ENCODE measurements around the gene CUBN. TPM values are rescaled to one million over a fixed set of nuclear protein-coding genes. Genes with fewer than 3 reads are reported as not detected.

Gene CUBN
- total RNA-seq, 3 donors from 2014 or later (not counting 1 experiment from before 2014, with no cell fraction given), result 4.7 to 5.6 (median 5.1) TPM

- no peaks in the 10 kb centered on the region for H3K9me3 ChIP-seq (ENCODE audit: control insufficient read depth, insufficient read depth, low read length)
- no peaks in the 10 kb centered on the region for H3K4me1 ChIP-seq (ENCODE audit: control insufficient read depth, insufficient read depth, low read length)
- 100% methylated on average over 1 of the region's 1 CpG for WGBS (ENCODE audit: insufficient coverage)
- no peak overlapping the region for H3K27ac ChIP-seq (ENCODE audit: low read length)
- H3K27ac Mint-ChIP-seq, result peak overlapping the region in 1 of 2 donors; percentile 1
- intact Hi-C loops (cut with micrococcal nuclease), result no loop called here
- H3K9me3 Mint-ChIP-seq, result no peaks in the 10 kb centered on the region
- H3K4me3 Mint-ChIP-seq, result no peak overlapping the region
- ATAC-seq (no peak), DNase-seq (no peak)
- no peaks in the 10 kb centered on the region for H3K27me3 Mint-ChIP-seq (ENCODE audit: low read depth in 2 of 2)
- TF ChIP-seq, protein P1, sequence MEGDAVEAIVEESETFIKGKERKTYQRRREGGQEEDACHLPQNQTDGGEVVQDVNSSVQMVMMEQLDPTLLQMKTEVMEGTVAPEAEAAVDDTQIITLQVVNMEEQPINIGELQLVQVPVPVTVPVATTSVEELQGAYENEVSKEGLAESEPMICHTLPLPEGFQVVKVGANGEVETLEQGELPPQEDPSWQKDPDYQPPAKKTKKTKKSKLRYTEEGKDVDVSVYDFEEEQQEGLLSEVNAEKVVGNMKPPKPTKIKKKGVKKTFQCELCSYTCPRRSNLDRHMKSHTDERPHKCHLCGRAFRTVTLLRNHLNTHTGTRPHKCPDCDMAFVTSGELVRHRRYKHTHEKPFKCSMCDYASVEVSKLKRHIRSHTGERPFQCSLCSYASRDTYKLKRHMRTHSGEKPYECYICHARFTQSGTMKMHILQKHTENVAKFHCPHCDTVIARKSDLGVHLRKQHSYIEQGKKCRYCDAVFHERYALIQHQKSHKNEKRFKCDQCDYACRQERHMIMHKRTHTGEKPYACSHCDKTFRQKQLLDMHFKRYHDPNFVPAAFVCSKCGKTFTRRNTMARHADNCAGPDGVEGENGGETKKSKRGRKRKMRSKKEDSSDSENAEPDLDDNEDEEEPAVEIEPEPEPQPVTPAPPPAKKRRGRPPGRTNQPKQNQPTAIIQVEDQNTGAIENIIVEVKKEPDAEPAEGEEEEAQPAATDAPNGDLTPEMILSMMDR (IDR thresholded peaks at IDR 0.05), result no peak
- peaks cover 39 to 42% of the 10 kb centered on the region in 2 donors for H3K4me1 Mint-ChIP-seq
- no peaks in the 10 kb centered on the region for H3K27me3 ChIP-seq (ENCODE audit: control insufficient read depth, insufficient read depth, low read length)
- H3K36me3 Mint-ChIP-seq, result no peaks in the 10 kb centered on the region
- no peak overlapping the region for H3K4me3 ChIP-seq (ENCODE audit: low read length)
- H3K36me3 ChIP-seq (ENCODE audit: control insufficient read depth, insufficient read depth, low read length), result peaks cover 2% of the 10 kb centered on the region
Observed at GRCh38 chr10:16794005-16794404, 335.6 kb downstream of the CUBN start.

GRCh38 chr10:16792675-16793074 is 336.9 kb downstream of the CUBN start:
- H3K36me3 ChIP-seq (ENCODE audit: control insufficient read depth, insufficient read depth, low read length), result peaks cover 2% of the 10 kb centered on the region
- Mint-ChIP-seq H3K4me1 (peaks cover 46 to 47% of the 10 kb centered on the region in 2 donors), H3K4me3 (no peak overlapping the region), H3K27me3 (ENCODE audit: low read depth in 2 of 2) (no peaks in the 10 kb centered on the region), H3K36me3 (no peaks in the 10 kb centered on the region), H3K9me3 (no peaks in the 10 kb centered on the region), H3K27ac (no peak overlapping the region)
- intact Hi-C loops (cut with micrococcal nuclease), result no loop called here
- no peak for ATAC-seq
- no peak overlapping the region for H3K4me3 ChIP-seq (ENCODE audit: low read length)
- TF ChIP-seq, protein P1 (IDR thresholded peaks at IDR 0.05), result no peak
- DNase-seq, result no peak
- H3K4me1 ChIP-seq (ENCODE audit: control insufficient read depth, insufficient read depth, low read length), result peaks cover 12% of the 10 kb centered on the region
- H3K9me3 ChIP-seq (ENCODE audit: control insufficient read depth, insufficient read depth, low read length), result no peaks in the 10 kb centered on the region
- H3K27me3 ChIP-seq (ENCODE audit: control insufficient read depth, insufficient read depth, low read length), result no peaks in the 10 kb centered on the region
- no peak overlapping the region for H3K27ac ChIP-seq (ENCODE audit: low read length)
- WGBS (ENCODE audit: insufficient coverage), result 97% methylated on average over 7 of the region's 8 CpGs

DNA sequence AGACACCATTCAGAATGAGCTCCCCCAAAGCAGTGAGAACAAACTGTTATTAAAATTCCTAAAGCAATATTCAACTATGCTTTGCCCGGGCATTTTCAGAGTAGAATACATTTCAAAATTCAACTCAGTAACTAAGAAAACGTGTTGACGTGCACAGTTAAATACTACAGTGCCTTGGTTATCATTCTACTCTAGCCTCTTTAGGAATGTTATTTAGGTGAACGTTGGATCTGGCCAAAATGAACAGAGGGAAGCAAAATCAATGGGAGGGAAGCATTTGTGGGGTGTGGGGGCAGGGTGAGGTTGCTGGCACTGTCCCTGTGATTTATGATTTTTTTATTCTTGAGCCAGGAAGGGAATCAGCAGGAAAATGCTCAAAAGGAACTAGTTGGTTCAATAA is 339.8 kb downstream of the CUBN start:
- no peaks in the 10 kb centered on the region for H3K27me3 Mint-ChIP-seq (ENCODE audit: low read depth in 2 of 2)
- H3K4me1 ChIP-seq (ENCODE audit: control insufficient read depth, insufficient read depth, low read length), result peaks cover 23% of the 10 kb centered on the region
- H3K4me3 ChIP-seq (ENCODE audit: low read length), result no peak overlapping the region
- no peaks in the 10 kb centered on the region for H3K27me3 ChIP-seq (ENCODE audit: control insufficient read depth, insufficient read depth, low read length)
- no peak overlapping the region for H3K27ac ChIP-seq (ENCODE audit: low read length)
- no peak for DNase-seq
- ATAC-seq, result no peak
- H3K36me3 Mint-ChIP-seq, result no peaks in the 10 kb centered on the region
- H3K36me3 ChIP-seq (ENCODE audit: control insufficient read depth, insufficient read depth, low read length), result peaks cover 2% of the 10 kb centered on the region
- H3K4me3 Mint-ChIP-seq, result no peak overlapping the region
- peaks cover 45 to 48% of the 10 kb centered on the region in 2 donors for H3K4me1 Mint-ChIP-seq
- H3K27ac Mint-ChIP-seq, result peak overlapping the region; percentile 92 to 93
- intact Hi-C loops (cut with micrococcal nuclease), result no loop called here
- 89% methylated on average over 2 of the region's 4 CpGs for WGBS (ENCODE audit: insufficient coverage)
- H3K9me3 Mint-ChIP-seq, result no peaks in the 10 kb centered on the region
- TF ChIP-seq, protein P1 (IDR thresholded peaks at IDR 0.05), result no peak
- no peaks in the 10 kb centered on the region for H3K9me3 ChIP-seq (ENCODE audit: control insufficient read depth, insufficient read depth, low read length)

GRCh38 chr10:16789261-16789660 is 340.4 kb downstream of the CUBN start:
- intact Hi-C loops (cut with micrococcal nuclease), result no loop called here
- ATAC-seq, result no peak
- Mint-ChIP-seq H3K4me3 (no peak overlapping the region), H3K27ac (peak overlapping the region; percentile 92 to 93), H3K4me1 (peaks cover 45 to 49% of the 10 kb centered on the region in 2 donors), H3K36me3 (no peaks in the 10 kb centered on the region), H3K27me3 (ENCODE audit: low read depth in 2 of 2) (no peaks in the 10 kb centered on the region), H3K9me3 (no peaks in the 10 kb centered on the region)
- H3K4me1 ChIP-seq (ENCODE audit: control insufficient read depth, insufficient read depth, low read length), result peaks cover 23% of the 10 kb centered on the region
- H3K27ac ChIP-seq (ENCODE audit: low read length), result no peak overlapping the region
- H3K9me3 ChIP-seq (ENCODE audit: control insufficient read depth, insufficient read depth, low read length), result no peaks in the 10 kb centered on the region
- peaks cover 2% of the 10 kb centered on the region for H3K36me3 ChIP-seq (ENCODE audit: control insufficient read depth, insufficient read depth, low read length)
- TF ChIP-seq, protein P1 (IDR thresholded peaks at IDR 0.05), result no peak
- no peaks in the 10 kb centered on the region for H3K27me3 ChIP-seq (ENCODE audit: control insufficient read depth, insufficient read depth, low read length)
- WGBS (ENCODE audit: insufficient coverage), result 91% methylated on average over 6 of the region's 7 CpGs
- no peak overlapping the region for H3K4me3 ChIP-seq (ENCODE audit: low read length)
- no peak for DNase-seq

All from natural killer cell (primary cell).